ENCODE results near the gene ARL10.
A peak's percentile ranks its signal among the peaks of the same experiment; 100 is the strongest.

ARL10 gene

DNA sequence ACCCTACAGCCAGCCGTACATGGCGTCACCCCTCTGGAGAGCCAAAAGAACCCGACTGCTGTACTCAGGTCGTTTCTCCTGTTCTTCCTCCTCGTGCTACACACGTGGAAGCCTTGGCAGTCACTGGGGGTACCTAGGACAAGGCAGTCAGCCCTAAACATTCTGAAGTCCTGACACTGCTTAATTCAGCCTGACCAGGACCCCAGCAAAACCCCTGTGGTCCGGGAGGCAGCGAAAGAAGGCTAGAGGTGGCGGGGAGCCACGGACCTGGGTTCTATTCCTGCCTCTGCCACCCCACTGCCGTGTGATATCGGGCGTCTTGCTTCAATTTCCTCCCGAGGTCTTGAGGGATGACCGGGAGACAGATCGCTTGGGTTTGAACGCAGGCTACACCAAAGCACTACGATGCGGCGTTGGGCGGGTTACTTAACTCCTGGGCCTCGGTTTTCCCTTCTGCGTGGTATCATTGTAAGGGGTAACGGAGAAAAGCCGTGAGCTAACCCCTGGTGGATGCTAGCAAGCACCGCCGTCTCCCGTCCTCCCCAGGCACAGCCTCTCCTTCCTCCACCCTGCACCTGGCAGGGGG, 429 bp upstream of the ARL10 start:
- DNase-seq: no peak

DNA sequence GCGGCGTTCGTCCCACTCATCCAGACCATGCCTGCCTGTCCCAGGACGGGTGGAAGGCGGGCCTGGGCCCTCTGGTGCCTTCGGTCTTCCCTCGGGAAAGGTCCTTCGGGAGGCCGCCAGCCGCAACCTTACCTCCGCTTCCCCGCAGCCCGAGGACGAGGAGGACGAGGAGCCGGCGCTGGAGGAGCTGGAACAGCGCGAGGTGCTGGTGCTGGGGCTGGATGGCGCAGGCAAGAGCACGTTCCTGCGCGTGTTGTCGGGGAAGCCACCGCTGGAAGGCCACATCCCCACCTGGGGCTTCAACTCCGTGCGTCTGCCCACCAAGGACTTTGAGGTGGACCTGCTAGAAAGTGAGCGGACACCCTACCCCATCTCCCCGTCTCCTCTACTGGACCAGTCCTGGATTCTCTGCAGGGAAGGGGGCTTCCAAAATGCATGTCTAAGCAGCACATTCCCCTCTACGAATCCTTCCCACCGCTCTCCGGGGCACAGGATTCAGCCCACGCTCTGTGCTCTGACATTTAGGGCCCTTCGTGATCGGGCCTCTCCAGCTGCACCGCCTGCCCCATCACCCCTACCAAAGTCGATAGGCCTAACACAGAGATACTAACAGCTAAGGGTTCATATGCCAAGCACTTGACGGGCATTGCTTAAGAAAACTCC, 1.1 kb downstream of the ARL10 start:
- no peak for DNase-seq

- no peak for DNase-seq
Observed at GRCh38 chr5:176368726-176369125, 3.4 kb downstream of the ARL10 start.

GRCh38 chr5:176369934-176370711, 4.8 kb downstream of the ARL10 start:
- no peak for DNase-seq

- peak; percentile 34 to 41 for DNase-seq
Observed at GRCh38 chr5:176371621-176372539, 6.6 kb downstream of the ARL10 start.

DNA sequence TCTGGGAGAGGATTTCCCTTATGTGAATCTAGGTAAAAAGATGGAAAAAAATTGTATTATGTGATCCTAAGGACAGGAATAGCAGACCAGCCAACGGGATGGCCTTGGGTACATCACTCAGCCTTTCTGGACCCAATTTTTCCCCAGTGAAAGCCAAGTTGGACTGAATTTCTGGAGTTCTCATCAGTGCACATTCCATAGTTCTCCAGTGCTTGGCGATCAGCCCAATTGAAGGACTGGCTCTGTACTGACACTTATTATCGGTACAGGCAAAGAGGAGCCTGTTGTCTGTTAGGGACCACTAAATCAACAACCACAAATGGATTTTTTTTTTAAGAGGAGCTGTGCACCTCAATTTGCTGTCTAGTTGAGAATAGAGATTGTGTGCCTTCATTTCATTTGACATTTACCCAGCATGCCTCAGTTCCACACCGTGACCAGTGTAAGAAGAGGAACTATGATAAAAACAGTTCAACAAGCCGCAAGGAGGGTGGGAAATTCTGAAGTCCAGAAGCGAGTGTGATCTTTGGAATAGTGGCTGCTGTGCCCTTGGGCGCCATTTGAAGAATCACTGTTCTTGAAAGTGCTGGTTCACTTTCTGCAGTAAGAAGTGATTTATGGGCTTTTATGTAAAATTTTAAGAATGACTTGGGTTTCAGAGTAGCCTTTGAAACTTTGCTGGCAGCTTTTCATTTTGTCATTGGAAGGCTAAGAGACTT, 8.0 kb downstream of the ARL10 start:
- no peak for DNase-seq

DNA sequence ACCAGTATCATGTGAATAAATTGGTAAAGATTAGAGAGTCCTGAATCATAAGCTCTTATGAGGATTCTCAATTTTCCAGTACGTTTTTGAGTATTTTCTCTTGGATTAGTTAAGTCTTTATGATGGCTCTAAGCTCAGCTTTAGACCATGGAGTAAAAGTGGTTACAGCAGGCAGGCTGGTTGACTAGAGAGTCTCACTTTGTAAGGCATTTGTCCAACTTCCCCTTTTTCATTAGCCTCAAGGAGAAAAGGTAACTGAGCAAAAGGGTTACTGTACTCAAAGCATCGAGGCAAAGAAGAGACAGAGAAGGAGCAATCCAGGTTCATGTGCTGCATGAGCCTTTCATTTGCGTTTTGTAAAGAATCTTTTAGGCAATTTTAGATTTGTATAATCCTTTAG, 14.6 kb downstream of the ARL10 start:
- peak; percentile 32 to 54 for DNase-seq

GRCh38 chr5:176381423-176381822, 16.1 kb downstream of the ARL10 start:
- no peak for DNase-seq

- DNase-seq: no peak
Observed at GRCh38 chr5:176381979-176382378, 16.7 kb downstream of the ARL10 start.

- DNase-seq: no peak
Observed at GRCh38 chr5:176382721-176383120, 17.4 kb downstream of the ARL10 start.

GRCh38 chr5:176383248-176383905, 18.1 kb downstream of the ARL10 start:
- no peak for DNase-seq

DNA sequence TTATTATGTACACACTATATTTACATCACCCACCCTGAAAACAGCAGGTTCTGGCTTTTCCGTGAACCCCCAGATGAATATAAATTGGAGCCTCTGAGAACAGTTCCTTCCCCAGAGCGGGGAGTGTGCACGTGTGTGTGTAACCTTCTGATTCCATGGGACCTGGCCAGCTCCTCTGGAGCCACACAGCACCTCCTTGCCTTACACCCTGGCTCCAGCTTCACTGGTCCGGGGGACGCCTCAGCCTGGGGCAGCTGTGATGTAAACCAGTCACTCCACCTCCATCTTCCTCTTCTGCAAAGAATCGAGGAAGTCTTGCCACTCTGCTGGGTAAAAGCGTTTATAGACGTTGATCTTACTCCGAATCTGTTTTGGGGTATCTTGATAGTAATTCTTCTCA, 18.7 kb downstream of the ARL10 start:
- no peak for DNase-seq

GRCh38 chr5:176384366-176384930, 19.2 kb downstream of the ARL10 start:
- DNase-seq: no peak

DNA sequence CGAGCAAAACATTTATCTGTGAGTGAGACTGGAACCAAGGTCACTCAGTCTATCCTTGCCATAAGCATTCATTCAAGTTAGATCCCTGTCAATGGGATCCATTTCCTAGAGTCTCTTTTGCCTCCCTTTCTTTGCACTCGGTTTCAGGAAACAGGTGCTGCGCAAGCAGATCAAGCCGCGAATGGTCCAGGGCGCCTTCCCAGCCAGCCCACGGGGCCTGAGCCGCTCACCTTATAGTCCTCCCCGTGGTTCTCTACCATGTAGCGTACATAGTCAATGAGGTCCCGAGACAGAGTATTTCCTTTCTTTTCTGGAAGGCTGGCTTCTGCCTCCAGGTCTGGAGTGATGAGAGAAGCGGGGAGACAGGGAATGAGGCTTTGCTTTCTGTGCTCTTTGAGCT, 19.7 kb downstream of the ARL10 start:
- no peak for DNase-seq

- DNase-seq: no peak
Observed at GRCh38 chr5:176386491-176386890, 21.2 kb downstream of the ARL10 start.

GRCh38 chr5:176387384-176387925, 22.2 kb downstream of the ARL10 start:
- no peak for DNase-seq

DNA sequence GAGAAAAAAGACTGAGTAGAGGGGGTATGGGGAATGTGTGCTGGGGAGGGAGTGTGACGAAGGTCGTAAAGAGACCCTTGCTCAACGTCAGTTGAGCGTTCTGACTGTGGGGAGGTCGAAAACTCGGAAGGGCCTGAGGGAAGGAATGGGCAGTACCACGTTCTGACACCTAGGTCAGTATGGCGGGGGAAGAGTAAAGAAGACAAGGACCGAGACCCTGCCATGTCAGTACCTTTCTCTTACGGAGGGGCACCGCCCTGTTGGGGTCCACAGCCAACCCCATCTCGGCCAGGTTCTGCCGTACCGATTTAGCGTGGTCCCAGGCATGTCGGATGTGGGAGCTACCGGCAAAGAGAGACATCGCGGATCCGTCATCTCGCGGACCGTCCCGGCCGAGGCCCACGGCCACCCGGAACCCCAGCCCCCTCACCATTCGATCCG, 22.7 kb downstream of the ARL10 start:
- DNase-seq: no peak

DNA sequence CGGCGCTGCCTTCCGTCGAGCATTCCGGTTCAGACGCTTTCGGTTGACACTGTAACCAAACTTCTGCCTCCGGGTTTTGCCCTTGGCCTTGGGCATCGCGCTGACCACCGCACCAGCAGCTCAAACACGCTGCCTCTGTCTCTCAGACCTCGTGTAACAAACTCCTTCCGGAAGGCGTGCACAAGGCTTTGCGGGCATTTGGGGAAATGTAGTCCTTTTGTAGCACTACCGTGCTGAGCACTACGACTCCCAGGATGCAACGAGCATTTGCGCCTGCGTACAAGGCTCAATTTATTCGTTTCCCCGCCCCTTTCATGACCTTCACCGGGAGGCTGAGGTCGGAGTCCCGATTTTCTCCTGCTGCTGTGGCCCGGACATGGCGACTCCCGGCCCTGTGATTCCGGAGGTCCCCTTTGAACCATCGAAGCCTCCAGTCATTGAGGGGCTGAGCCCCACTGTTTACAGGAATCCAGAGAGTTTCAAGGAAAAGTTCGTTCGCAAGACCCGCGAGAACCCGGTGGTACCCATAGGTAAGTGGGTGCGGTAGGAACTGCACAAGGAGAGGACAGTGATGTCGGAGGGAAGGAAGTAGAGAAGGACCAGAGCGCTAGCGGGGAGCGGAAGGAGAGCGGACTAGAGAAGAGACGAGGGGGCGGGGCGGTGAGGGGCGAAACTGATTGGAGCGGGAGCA, 23.3 kb downstream of the ARL10 start, which contains the start of the genes HIGD2A and NOP16:
TSS of gene HIGD2A (plus strand) at position 308 of the 691 bp plus-strand sequence. CDS start at position 377, 69 bp downstream.
TSS of gene NOP16 (minus strand) at position 155 of the 691 bp plus-strand sequence. CDS start at position 96, 59 bp downstream.
- peak; percentile 96 to 97 for DNase-seq

DNA sequence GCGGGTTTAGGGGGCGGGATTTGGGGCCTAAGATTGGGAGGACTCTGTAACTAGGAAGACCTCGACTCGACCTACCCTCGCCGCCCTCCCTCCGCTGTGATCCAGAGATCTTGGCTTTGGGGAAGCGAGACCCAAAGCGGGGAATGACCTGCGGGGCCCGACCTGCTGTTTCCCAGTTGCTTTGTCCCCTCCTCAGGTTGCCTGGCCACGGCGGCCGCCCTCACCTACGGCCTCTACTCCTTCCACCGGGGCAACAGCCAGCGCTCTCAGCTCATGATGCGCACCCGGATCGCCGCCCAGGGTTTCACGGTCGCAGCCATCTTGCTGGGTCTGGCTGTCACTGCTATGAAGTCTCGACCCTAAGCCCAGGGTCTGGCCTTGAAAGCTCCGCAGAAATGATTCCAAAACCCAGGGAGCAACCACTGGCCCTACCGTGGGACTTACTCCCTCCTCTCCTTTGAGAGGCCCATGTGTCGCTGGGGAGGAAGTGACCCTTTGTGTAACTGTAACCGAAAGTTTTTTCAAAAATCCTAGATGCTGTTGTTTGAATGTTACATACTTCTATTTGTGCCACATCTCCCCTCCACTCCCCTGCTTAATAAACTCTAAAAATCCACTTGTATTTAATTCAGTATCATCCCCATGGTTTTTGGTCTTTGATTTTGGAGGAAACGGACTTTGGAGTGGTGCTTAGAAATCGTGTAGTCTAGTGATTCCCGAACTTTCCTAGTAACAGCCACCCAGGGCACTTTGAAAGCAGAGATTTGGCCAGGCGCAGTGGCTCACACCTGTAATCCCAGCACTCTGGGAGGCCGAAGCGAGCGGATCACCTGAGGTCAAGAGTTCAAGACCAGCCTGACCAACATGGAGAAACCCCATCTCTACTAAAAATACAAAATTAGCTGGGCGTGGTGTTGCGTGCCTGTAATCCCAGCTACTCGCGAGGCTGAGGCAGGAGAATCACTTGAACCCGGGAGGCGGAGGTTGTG, 24.1 kb downstream of the ARL10 start:
- DNase-seq: no peak
